NCI-H2227 (cell line): ENCODE data around the gene SLC6A19.
"Not testable (repeated sequence)": the region's sequence is repeated elsewhere in the genome, so short reads cannot be mapped to it uniquely, and the experiment has no call there.

ENCODE experiments used
- DNase-seq: peaks from one replicate; lab custom pipeline; 2025; ENCODE audit not compliant: unreplicated experiment; lab: John Stamatoyannopoulos, UW

Gene SLC6A19

GRCh38 chr5:1220351-1220750, 19.0 kb downstream of the SLC6A19 start:
- DNase-seq, result no peak

- no peak for DNase-seq
These were observed 19.4 kb downstream of the SLC6A19 start for GRCh38 chr5:1220831-1221230.

GRCh38 chr5:1221721-1222120, 20.3 kb downstream of the SLC6A19 start:
- no peak for DNase-seq

- no peak for DNase-seq
These were observed 20.8 kb downstream of the SLC6A19 start for GRCh38 chr5:1222147-1222546.

- DNase-seq, result no peak
These were observed 21.4 kb downstream of the SLC6A19 start for GRCh38 chr5:1222621-1223277.

DNA sequence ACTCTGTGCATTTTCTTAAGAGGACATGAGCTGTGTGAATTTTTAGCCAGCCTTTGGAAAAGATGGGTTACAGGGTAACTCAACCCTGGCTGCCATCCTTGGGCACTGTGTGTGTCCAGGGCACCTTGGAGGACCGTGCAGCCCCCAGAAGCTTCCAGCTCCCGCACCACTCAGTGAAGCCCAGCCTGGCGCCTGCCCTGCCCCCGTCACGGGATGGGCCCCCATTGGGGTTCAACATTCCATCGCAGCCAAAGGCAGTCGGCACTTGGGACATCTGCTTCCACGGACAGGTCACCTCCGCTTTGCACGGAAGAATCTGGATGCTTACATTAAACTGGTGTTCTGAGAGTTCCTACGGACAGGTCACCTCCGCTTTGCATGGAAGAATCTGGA, 21.9 kb downstream of the SLC6A19 start:
- DNase-seq, result no peak

GRCh38 chr5:1224631-1225030, 23.2 kb downstream of the SLC6A19 start:
- no peak for DNase-seq

DNA sequence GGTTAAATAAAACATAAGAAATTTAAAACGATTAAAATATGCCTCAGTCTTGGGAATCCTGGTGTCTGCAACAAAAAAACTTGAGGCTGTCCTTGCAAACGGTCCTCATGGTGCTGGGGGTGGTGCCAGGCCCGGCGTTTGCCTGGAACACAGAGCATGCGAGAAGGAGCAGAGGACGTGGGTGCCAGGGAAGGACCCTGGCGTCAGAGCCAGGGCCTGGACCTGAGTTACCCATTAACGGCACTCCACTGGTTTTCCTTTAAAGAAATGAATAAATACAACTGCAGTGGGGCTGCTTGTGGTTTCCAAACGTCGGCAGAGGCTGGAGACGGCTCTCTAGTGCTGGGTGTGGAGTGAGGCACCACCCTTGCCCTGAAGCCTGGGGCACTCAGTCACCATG, 23.7 kb downstream of the SLC6A19 start, which contains the start of gene SLC6A18:
Gene SLC6A18 (plus strand): TSS at position 301 of the 400 bp plus-strand sequence. CDS start 97 bp downstream, at position 398.
- DNase-seq, result no peak

DNA sequence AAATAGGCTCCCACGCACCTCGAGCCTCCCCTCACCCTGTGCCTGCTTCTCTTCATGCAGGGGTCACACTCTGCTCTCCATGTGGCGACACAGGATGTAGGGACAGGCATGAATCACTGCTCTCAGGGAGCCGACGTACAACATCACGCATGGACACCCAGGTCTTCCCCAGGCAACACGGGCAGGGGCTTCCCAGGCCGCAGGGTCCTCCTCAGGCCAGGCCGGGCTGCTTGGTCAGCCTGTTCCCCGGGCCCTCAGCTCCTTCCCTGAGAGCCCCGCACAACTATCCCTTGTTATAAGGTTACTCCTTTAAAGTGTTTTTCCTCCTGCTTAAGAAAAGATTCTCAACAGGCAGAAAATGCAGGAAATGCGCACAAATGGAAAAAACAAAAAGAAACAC, 24.8 kb downstream of the SLC6A19 start:
- no peak for DNase-seq

GRCh38 chr5:1226839-1227581, 25.6 kb downstream of the SLC6A19 start:
- DNase-seq, result no peak

- DNase-seq, result no peak
These were observed 26.3 kb downstream of the SLC6A19 start for GRCh38 chr5:1227667-1228066.

- DNase-seq, result no peak
These were observed 26.7 kb downstream of the SLC6A19 start for GRCh38 chr5:1228120-1228519.

GRCh38 chr5:1229023-1229422, 27.6 kb downstream of the SLC6A19 start:
- DNase-seq, result not testable (repeated sequence)

- DNase-seq, result no peak
These were observed 28.4 kb downstream of the SLC6A19 start for GRCh38 chr5:1229822-1230221.

DNA sequence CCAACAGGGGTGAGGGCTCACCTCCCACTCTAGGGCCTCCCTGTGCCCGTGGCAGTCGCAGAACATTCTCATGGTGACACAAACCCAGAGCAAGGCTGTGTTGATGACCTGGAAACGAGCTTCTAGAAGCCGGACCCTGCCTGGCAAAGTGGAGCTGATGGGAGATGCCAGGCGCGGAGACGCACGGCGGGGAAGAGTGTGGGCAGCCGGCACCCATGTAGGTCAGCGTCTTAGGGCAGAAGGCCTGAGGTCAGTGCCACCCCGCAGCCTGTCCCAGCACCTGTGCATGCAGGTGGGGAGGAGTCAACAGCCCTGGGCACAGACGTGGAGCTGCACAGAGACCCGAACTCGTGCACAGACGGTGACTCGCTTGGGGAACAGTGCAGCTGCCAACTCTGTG, 29.2 kb downstream of the SLC6A19 start:
- DNase-seq, result no peak

GRCh38 chr5:1231354-1231905, 30.0 kb downstream of the SLC6A19 start:
- no peak for DNase-seq

DNA sequence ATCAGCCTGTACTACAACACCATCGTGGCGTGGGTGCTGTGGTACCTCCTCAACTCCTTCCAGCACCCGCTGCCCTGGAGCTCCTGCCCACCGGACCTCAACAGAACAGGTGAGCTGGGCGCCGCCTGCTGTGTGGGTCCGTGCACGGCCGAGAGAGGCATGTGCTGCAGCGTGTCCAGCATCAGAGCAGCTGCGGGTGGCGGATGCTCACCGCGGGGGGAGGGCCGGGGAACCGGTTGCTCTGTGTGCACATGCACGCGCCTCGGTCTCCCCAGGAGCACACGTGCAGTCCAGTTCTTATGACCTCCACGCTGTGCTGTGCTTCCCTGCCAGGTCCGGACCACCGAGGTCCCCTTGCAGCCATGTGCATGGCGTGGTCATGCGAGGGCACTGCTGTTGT, 31.4 kb downstream of the SLC6A19 start:
- DNase-seq, result no peak

GRCh38 chr5:1235379-1235778, 34.0 kb downstream of the SLC6A19 start:
- DNase-seq, result no peak

DNA sequence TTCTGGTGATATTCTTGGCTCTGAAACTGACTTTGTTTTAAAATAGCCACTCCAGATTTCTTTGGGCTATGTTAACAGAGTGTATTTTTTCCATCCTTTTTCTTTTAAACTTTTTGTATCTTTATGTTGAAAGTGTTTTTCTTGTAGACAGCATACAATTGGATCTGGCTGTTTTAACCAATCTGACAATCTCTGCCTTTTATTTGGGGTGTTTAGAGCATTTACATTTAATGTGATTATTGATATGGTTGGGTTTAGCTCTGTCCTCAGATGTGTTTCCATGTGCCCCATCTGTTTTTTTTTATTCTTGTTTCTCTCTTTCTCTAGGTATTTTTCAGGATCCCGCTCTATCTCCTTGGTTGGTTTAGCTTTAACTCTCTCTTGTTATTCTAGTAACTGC, 34.4 kb downstream of the SLC6A19 start:
- no peak for DNase-seq

DNA sequence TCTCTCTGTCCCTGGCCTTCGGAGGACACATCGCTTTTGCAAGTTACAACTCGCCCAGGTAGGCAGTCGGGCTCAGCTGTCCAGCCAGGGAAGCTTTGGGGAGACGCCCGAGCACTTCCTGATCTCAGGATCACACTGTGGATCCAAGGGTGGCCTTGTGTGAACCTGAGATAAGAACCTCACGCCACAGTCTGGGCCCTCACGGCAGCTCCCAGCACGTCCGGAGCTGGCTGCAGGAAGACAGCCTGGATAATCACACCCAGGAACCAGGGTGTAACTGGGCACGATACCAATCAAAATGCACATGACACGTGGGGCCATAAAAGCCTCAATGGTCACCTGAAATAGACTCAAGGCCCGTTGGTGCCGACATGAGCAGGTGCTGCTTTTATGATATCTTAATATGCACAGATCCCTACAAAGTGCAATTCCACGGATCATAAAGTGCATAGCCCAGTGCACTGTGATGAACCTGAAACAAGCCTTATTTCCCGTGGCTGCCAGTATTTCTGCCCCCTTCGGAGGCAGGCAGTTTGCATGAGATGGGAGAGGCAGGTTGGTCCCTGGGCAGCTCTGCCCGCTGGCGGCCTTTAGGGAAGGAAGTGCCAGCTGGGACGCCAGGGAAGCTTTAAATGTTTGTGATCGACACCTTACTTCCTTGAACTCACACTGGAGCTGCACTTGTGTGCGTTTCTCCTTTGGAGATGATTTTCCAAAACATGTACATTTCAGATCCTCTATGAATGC, 38.3 kb downstream of the SLC6A19 start:
- no peak for DNase-seq

- no peak for DNase-seq
These were observed 39.3 kb downstream of the SLC6A19 start for GRCh38 chr5:1240496-1241260.
